Vagina (tissue), 2 donors: ENCODE measurements around the gene CD40. TPM values are rescaled to one million over a fixed set of nuclear protein-coding genes. Genes with fewer than 3 reads are reported as not detected.

Experiments
- DNase-seq, 2 donors: peaks; one replicate each; pipeline ENCODE4 v3.0.0-alpha.2; 2017; ENCODE audit errors: extremely low spot score in 2 of 2
- H3K27ac ChIP-seq: fragments of 200-600 bp; sonication (generic); one replicate; pipeline ENCODE4 v1.5.1; 2019
- H3K27me3 ChIP-seq: fragments of 200-600 bp; sonication (generic); one replicate; pipeline ENCODE4 v1.5.1; 2019
- H3K36me3 ChIP-seq, 2 donors: fragments of 200-600 bp; sonication (generic); one replicate each; pipeline ENCODE4 v1.5.1; 2017 to 2019
- H3K4me1 ChIP-seq: fragments of 200-600 bp; sonication (generic); one replicate; pipeline ENCODE4 v1.5.1; 2019
- H3K4me3 ChIP-seq, 2 donors: fragments of 200-600 bp; sonication (generic); 1 replicate in 1 of 2; 2 replicates in 1 of 2; pipeline ENCODE4 v1.5.1; 2016 to 2019
- H3K9me3 ChIP-seq: fragments of 200-600 bp; sonication (generic); one replicate; pipeline ENCODE4 v1.5.1; 2019
- POLR2A ChIP-seq, 2 donors: fragments of 450-650 bp; IDR thresholded peaks; one replicate each; pipeline ENCODE4 v1.6.1; 2017; ENCODE audit warnings: antibody characterized with exemption in 2 of 2, mild to moderate bottlenecking in 2 of 2, moderate library complexity in 2 of 2
- POLR2AphosphoS5 ChIP-seq, 2 donors: sonication (generic); formaldehyde crosslinking; IDR thresholded peaks; one replicate each; pipeline ENCODE4 v1.9.0; 2017; ENCODE audit warnings: antibody characterized with exemption in 2 of 2, mild to moderate bottlenecking in 2 of 2, low read depth in 1 of 2; ENCODE audit not compliant: insufficient read depth in 1 of 2
- intact Hi-C: fragments of 100-400 bp; cut with DNase I; formaldehyde crosslinking; loops from one replicate; pipeline ENCODE4 v1.15.1; 2023
- total RNA-seq: library from RNA; depleted of rRNA; stranded (reverse); fragments of >200 nt; gene quantifications from one replicate; pipeline ENCODE4 v1.2.3, GENCODE V29; 2016
- TF ChIP-seq, protein P1 (sequence below), 3 experiments: fragments of 450-650 bp in 2 of 3; fragments of 200-600 bp in 1 of 3; sonication (generic) in 1 of 3; IDR thresholded peaks; one replicate each; pipeline ENCODE4 v1.5.1; 2017 to 2019; ENCODE audit warnings: antibody characterized with exemption in 3 of 3, mild to moderate bottlenecking in 2 of 3, moderate library complexity in 2 of 3

CD40 gene
- total RNA-seq, 1 donor from 2014 or later, result 24.6 TPM

DNA sequence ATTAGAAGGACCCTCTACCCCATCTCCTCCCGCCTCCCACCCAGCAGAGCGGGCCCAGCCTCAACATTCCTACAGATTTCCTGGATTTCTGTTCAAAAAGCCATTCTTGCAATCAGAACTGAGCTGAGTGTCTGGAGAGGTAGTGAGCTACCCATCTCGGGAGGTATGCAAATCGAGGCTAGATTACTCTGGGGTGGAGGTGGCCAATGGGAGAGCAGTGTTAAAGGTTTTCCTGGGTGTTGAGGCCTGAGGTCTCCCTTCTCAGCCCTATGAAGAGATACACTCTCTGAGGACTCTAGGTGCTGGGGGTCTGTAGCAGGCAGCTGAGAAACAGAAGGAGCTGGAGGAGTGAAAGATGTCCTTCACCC, 57.0 kb downstream of the CD40 start:
- Histone ChIP-seq H3K4me1 (no peaks in the 10 kb centered on the region), H3K4me3 (no peak overlapping the region), H3K9me3 (no peaks in the 10 kb centered on the region), H3K36me3 (no peaks in the 10 kb centered on the region), H3K27ac (no peak overlapping the region), H3K27me3 (no peaks in the 10 kb centered on the region)
- no peak for DNase-seq
- intact Hi-C loops, result loop anchor here (10.0 kb wide), 1 partner anchor 150 kb away; the partner anchor contains the start of gene SLC12A5
- TF ChIP-seq POLR2A (IDR thresholded peaks at IDR 0.05) (no peak), POLR2AphosphoS5 (IDR thresholded peaks at IDR 0.05; ENCODE audit: insufficient read depth in 1 of 2, low read depth in 1 of 2) (no peak)
- TF ChIP-seq, protein P1, sequence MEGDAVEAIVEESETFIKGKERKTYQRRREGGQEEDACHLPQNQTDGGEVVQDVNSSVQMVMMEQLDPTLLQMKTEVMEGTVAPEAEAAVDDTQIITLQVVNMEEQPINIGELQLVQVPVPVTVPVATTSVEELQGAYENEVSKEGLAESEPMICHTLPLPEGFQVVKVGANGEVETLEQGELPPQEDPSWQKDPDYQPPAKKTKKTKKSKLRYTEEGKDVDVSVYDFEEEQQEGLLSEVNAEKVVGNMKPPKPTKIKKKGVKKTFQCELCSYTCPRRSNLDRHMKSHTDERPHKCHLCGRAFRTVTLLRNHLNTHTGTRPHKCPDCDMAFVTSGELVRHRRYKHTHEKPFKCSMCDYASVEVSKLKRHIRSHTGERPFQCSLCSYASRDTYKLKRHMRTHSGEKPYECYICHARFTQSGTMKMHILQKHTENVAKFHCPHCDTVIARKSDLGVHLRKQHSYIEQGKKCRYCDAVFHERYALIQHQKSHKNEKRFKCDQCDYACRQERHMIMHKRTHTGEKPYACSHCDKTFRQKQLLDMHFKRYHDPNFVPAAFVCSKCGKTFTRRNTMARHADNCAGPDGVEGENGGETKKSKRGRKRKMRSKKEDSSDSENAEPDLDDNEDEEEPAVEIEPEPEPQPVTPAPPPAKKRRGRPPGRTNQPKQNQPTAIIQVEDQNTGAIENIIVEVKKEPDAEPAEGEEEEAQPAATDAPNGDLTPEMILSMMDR (IDR thresholded peaks at IDR 0.05), result no peak

DNA sequence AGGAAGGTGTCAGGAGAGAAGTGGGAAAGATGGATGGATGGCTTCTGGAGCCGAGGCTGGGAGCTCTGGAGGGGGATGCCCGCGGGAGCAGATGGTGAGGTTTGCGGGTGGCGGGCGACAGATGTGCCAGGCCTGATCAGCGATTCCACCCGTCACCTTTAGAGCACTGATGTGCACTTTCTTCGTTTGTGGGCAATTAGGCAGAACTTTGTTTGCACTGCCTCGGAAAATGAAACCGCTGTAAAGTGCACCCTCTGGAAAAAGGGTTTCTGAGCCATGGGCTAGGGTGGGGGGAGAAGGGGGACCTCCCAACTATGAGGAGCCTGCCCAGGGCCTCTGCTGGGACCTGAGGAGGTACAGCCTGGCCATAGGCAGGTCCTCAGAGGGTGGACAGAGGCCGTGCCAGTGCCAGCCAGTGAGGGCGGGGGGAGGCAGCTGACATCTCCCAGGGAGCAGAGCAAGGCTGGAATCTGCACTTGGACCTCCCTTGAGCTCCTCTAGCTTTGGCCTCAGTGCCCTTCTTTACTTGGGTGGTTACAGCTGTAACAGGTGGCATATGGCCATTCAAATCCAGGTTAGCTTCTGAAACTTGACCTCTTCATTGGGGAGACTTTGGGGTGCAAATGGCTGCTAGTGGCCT, 58.7 kb downstream of the CD40 start:
- no peak for TF ChIP-seq POLR2A (IDR thresholded peaks at IDR 0.05)
- TF ChIP-seq POLR2AphosphoS5 (IDR thresholded peaks at IDR 0.05; ENCODE audit: insufficient read depth in 1 of 2, low read depth in 1 of 2), result no peak
- TF ChIP-seq, protein P1 (IDR thresholded peaks at IDR 0.05), result no peak
- intact Hi-C loops, result loop anchor here (10.0 kb wide), 1 partner anchor 152 kb away; the partner anchor contains the start of gene SLC12A5
- H3K27me3 ChIP-seq, result no peaks in the 10 kb centered on the region
- no peak overlapping the region for H3K27ac ChIP-seq
- DNase-seq, result no peak
- no peaks in the 10 kb centered on the region for H3K9me3 ChIP-seq
- no peaks in the 10 kb centered on the region for H3K4me1 ChIP-seq
- H3K4me3 ChIP-seq, result no peak overlapping the region
- H3K36me3 ChIP-seq, result no peaks in the 10 kb centered on the region

DNA sequence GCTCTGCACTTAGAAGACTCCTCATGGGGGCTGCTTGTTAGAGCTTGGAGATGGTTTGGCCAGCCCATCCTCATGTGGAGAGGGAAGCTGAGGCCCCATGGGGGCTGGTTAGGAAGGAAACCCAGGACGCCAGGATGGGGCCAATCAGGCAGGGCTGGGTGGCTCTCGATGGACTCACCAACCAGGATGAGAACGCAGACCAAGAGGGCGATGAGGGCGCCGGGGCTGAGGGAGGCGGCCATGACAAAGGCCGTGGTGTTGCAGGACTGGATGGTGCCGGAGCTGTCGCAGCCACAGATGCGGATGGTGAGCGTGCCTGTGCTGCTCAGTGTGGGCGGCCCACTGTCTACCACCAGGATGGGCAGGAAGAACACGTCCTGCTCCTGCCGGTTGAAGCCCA, 59.7 kb downstream of the CD40 start:
- Histone ChIP-seq H3K9me3 (no peaks in the 10 kb centered on the region), H3K27ac (no peak overlapping the region), H3K4me3 (no peak overlapping the region), H3K27me3 (no peaks in the 10 kb centered on the region), H3K4me1 (no peaks in the 10 kb centered on the region), H3K36me3 (no peaks in the 10 kb centered on the region)
- DNase-seq, result no peak
- no peak for TF ChIP-seq POLR2A (IDR thresholded peaks at IDR 0.05)
- TF ChIP-seq POLR2AphosphoS5 (IDR thresholded peaks at IDR 0.05; ENCODE audit: insufficient read depth in 1 of 2, low read depth in 1 of 2), result no peak
- TF ChIP-seq, protein P1 (IDR thresholded peaks at IDR 0.05), result no peak
- intact Hi-C loops, result loop anchor here (10.0 kb wide), 1 partner anchor 153 kb away; the partner anchor contains the start of gene SLC12A5

DNA sequence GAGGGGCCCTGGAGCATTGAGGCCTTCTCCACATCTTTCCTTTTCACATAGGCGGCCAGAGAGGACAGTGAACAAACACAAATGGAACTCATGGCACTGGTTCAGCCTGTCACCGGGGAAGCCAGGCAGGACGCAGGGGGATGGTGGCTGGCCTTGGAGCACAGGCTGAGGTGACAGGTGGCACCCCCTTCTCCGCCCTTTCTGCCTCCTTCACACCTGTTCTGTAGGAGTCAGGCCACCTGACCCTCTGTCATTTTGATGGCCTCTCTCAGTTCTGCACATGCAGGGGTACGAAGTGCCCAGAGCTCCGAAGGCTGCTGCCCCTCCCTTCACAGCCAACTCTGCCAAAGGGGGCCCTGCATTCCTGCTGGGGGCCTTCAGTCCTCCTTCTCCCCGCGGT, 60.8 kb downstream of the CD40 start:
- Histone ChIP-seq H3K4me1 (no peaks in the 10 kb centered on the region), H3K27ac (no peak overlapping the region), H3K9me3 (no peaks in the 10 kb centered on the region), H3K36me3 (no peaks in the 10 kb centered on the region), H3K4me3 (no peak overlapping the region), H3K27me3 (no peaks in the 10 kb centered on the region)
- intact Hi-C loops, result loop anchor here (10.0 kb wide), 1 partner anchor 154 kb away; the partner anchor contains the start of gene SLC12A5
- no peak for DNase-seq
- TF ChIP-seq, protein P1 (IDR thresholded peaks at IDR 0.05), result no peak

Other genes with a start within 250 kb of the CD40 start
- gene ZSWIM1, start 237.1 kb upstream of the CD40 start, total RNA-seq, result 4.2 TPM
- 7.1 TPM for gene SPATA25, start 230.7 kb upstream of the CD40 start, total RNA-seq
- 15.2 TPM for gene NEURL2, start 227.1 kb upstream of the CD40 start, total RNA-seq
- 114 TPM for gene CTSA, start 227.0 kb upstream of the CD40 start, total RNA-seq
- gene PLTP, start 206.2 kb upstream of the CD40 start, total RNA-seq, result 292 TPM
- 36.6 TPM for gene PCIF1, start 183.6 kb upstream of the CD40 start, total RNA-seq
- 24.1 TPM for gene ZNF335, start 146.1 kb upstream of the CD40 start, total RNA-seq
- gene MMP9, start 109.4 kb upstream of the CD40 start, total RNA-seq, result 1.7 TPM
- gene SLC12A5, start 89.1 kb upstream of the CD40 start, total RNA-seq, result not detected
- 33.9 TPM for gene NCOA5, start 28.4 kb upstream of the CD40 start, total RNA-seq
- gene CDH22, start 190.2 kb downstream of the CD40 start, total RNA-seq, result 1.7 TPM